A172 (cell line): ENCODE data around the gene KRTAP13-3. TPM values are rescaled to one million over a fixed set of nuclear protein-coding genes. Genes with fewer than 3 reads are reported as not detected.

ENCODE experiments used
- total RNA-seq: library from RNA; depleted of rRNA; stranded (reverse); fragments of >200 nt; shearing (Covaris generic); gene quantifications from 2 replicates; pipeline ENCODE4 v1.2.3, GENCODE V29; 2014; rRNA removed

Gene KRTAP13-3
- total RNA-seq, 1 experiment from 2014 or later: not detected

Other genes with a start within 250 kb of the KRTAP13-3 start
- not detected in 2 replicates for gene CLDN8, start 209.8 kb downstream of the KRTAP13-3 start, total RNA-seq
- gene KRTAP24-1, start 143.0 kb downstream of the KRTAP13-3 start, total RNA-seq: not detected in 2 replicates
- not detected in 2 replicates for gene KRTAP25-1, start 136.4 kb downstream of the KRTAP13-3 start, total RNA-seq
- not detected in 2 replicates for gene KRTAP26-1, start 105.6 kb downstream of the KRTAP13-3 start, total RNA-seq
- gene KRTAP27-1, start 88.2 kb downstream of the KRTAP13-3 start, total RNA-seq: not detected in 2 replicates
- gene KRTAP23-1, start 77.3 kb downstream of the KRTAP13-3 start, total RNA-seq: not detected in 2 replicates
- gene KRTAP13-2, start 53.7 kb downstream of the KRTAP13-3 start, total RNA-seq: not detected in 2 replicates
- not detected in 2 replicates for gene KRTAP13-1, start 29.9 kb downstream of the KRTAP13-3 start, total RNA-seq
- not detected in 2 replicates for gene KRTAP13-4, start 4.3 kb upstream of the KRTAP13-3 start, total RNA-seq
- not detected in 2 replicates for gene KRTAP15-1, start 14.3 kb upstream of the KRTAP13-3 start, total RNA-seq
- not detected in 2 replicates for gene KRTAP19-1, start 54.4 kb upstream of the KRTAP13-3 start, total RNA-seq
- not detected in 2 replicates for gene KRTAP19-2, start 61.5 kb upstream of the KRTAP13-3 start, total RNA-seq
- gene KRTAP19-3, start 66.1 kb upstream of the KRTAP13-3 start, total RNA-seq: not detected in 2 replicates
- gene KRTAP19-4, start 71.2 kb upstream of the KRTAP13-3 start, total RNA-seq: not detected in 2 replicates
- gene KRTAP19-5, start 76.2 kb upstream of the KRTAP13-3 start, total RNA-seq: not detected in 2 replicates
- not detected in 2 replicates for gene KRTAP19-6, start 115.9 kb upstream of the KRTAP13-3 start, total RNA-seq
- gene KRTAP19-7, start 135.4 kb upstream of the KRTAP13-3 start, total RNA-seq: not detected in 2 replicates
- gene KRTAP22-2, start 164.5 kb upstream of the KRTAP13-3 start, total RNA-seq: not detected in 2 replicates
- not detected in 2 replicates for gene KRTAP6-3, start 166.5 kb upstream of the KRTAP13-3 start, total RNA-seq
- gene KRTAP6-2, start 173.0 kb upstream of the KRTAP13-3 start, total RNA-seq: not detected in 2 replicates
- not detected in 2 replicates for gene KRTAP22-1, start 175.2 kb upstream of the KRTAP13-3 start, total RNA-seq
- gene KRTAP6-1, start 188.0 kb upstream of the KRTAP13-3 start, total RNA-seq: not detected in 2 replicates
- not detected in 2 replicates for gene KRTAP20-1, start 190.5 kb upstream of the KRTAP13-3 start, total RNA-seq
- gene KRTAP20-4, start 194.7 kb upstream of the KRTAP13-3 start, total RNA-seq: not detected in 2 replicates
- not detected in 2 replicates for gene KRTAP20-2, start 209.3 kb upstream of the KRTAP13-3 start, total RNA-seq
- gene KRTAP20-3, start 216.9 kb upstream of the KRTAP13-3 start, total RNA-seq: not detected in 2 replicates